H1 (cell line): ENCODE measurements around the gene TMEM258.

Experiments
- CTBP2 ChIP-seq: IDR thresholded peaks from 2 replicates; pipeline ENCODE4 v1.7.0; 2011; ENCODE audit warnings: borderline replicate concordance, mild to moderate bottlenecking, moderate library complexity, mixed read lengths, low read length; ENCODE audit not compliant: insufficient read depth, insufficient read length
- EGR1 ChIP-seq: IDR thresholded peaks from 2 replicates; pipeline ENCODE4 v1.6.1; 2011; ENCODE audit warnings: low read depth, low read length, borderline replicate concordance
- EP300 ChIP-seq, 2 experiments: IDR thresholded peaks; 1 replicate in 1 of 2; 2 replicates in 1 of 2; pipeline ENCODE4 v1.6.1; 2011 to 2012; ENCODE audit warnings: low read depth in 2 of 2, low read length in 2 of 2, mild to moderate bottlenecking in 2 of 2, borderline replicate concordance in 1 of 2, inconsistent platforms in 1 of 2, moderate library complexity in 1 of 2
- EZH2 ChIP-seq: fragments of 200-600 bp; sonication (generic); IDR thresholded peaks from 2 replicates; pipeline ENCODE4 v1.7.1; 2012; ENCODE audit warnings: low read depth, mild to moderate bottlenecking, moderate library complexity, low read length, inconsistent platforms; ENCODE audit not compliant: severe bottlenecking
- HDAC2 ChIP-seq, 2 experiments: fragments of 300-600 bp in 1 of 2; sonication (generic) in 1 of 2; IDR thresholded peaks; 2 replicates each; pipeline ENCODE4 v1.6.1; 2011 to 2012; ENCODE audit warnings: low read depth in 2 of 2, low read length in 2 of 2, mild to moderate bottlenecking in 2 of 2, moderate library complexity in 2 of 2, borderline replicate concordance in 1 of 2, inconsistent platforms in 1 of 2
- RFX5 ChIP-seq: IDR thresholded peaks from 2 replicates; pipeline ENCODE4 v1.6.1; 2011; ENCODE audit warnings: low read depth, low read length, improper control_type of control experiment, borderline replicate concordance
- SP4 ChIP-seq: IDR thresholded peaks from 2 replicates; pipeline ENCODE4 v1.6.1; 2012; ENCODE audit warnings: low read length, inconsistent platforms
- TAF1 ChIP-seq: IDR thresholded peaks from 2 replicates; pipeline ENCODE4 v1.6.1; 2011; ENCODE audit warnings: mild to moderate bottlenecking, low read depth, low read length
- TCF12 ChIP-seq: IDR thresholded peaks from 2 replicates; pipeline ENCODE4 v1.6.1; 2011; ENCODE audit warnings: low read depth, mild to moderate bottlenecking, low read length
- TEAD4 ChIP-seq: IDR thresholded peaks from 2 replicates; pipeline ENCODE4 v1.6.1; 2012; ENCODE audit warnings: low read depth, low read length, inconsistent platforms, mixed read lengths
- TF ChIP-seq, protein P1 (sequence below), 3 experiments: IDR thresholded peaks; 1 replicate in 2 of 3; 2 replicates in 1 of 3; pipeline versions ENCODE4 v1.5.1 to v1.6.1; 2011; ENCODE audit warnings: low read length in 3 of 3, mild to moderate bottlenecking in 3 of 3, inconsistent platforms in 2 of 3, low read depth in 1 of 3, moderate library complexity in 1 of 3; ENCODE audit not compliant: insufficient read depth in 1 of 3; ENCODE audit errors: control extremely low read depth in 1 of 3

DNA sequence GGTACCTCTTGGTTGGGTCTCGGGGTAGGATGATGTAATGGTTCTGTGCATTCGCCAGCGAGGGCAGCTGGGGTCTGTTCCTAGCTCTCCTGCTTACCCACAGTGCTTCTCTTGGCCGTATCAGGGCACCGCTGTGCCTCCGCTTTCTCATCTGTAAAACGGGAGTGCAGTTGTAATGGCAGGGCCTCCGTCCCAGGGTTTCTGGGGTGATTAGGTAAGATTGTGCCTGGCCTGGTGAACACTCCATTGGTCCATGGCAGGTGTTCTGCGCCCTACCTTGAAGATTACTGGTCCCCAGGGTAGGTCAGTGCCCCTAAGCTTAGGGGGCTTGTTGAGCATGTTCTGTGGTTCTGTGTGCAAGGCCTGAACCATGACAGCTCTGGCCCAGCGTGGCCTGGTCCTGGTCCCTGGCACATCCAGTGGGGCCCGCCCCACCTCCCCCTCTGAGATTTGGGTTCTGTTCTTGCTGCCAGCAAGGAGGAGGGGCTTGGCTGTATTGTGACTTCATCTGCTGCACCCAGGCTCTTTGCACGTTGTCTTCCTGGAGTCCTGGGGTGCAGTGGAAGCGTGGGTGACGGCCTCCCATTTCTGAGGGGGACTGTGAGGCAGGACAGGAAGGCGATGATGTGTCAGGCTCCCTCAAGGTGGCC lies 35.1 kb downstream of the TMEM258 start:
- TF ChIP-seq HDAC2 (IDR thresholded peaks at IDR 0.05; ENCODE audit: borderline replicate concordance in 1 of 2, low read depth in 2 of 2, low read length in 2 of 2) (no peak), SP4 (no peak), EZH2 (no peak), RFX5 (no peak), CTBP2 (no peak), TCF12 (no peak), EP300 (IDR thresholded peaks at IDR 0.05; ENCODE audit: borderline replicate concordance in 1 of 2, low read depth in 2 of 2, low read length in 2 of 2) (no peak), TEAD4 (no peak), EGR1 (no peak), TAF1 (no peak)
- TF ChIP-seq, protein P1, sequence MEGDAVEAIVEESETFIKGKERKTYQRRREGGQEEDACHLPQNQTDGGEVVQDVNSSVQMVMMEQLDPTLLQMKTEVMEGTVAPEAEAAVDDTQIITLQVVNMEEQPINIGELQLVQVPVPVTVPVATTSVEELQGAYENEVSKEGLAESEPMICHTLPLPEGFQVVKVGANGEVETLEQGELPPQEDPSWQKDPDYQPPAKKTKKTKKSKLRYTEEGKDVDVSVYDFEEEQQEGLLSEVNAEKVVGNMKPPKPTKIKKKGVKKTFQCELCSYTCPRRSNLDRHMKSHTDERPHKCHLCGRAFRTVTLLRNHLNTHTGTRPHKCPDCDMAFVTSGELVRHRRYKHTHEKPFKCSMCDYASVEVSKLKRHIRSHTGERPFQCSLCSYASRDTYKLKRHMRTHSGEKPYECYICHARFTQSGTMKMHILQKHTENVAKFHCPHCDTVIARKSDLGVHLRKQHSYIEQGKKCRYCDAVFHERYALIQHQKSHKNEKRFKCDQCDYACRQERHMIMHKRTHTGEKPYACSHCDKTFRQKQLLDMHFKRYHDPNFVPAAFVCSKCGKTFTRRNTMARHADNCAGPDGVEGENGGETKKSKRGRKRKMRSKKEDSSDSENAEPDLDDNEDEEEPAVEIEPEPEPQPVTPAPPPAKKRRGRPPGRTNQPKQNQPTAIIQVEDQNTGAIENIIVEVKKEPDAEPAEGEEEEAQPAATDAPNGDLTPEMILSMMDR (IDR thresholded peaks at IDR 0.05; ENCODE audit: control extremely low read depth in 1 of 3, insufficient read depth in 1 of 3, low read depth in 1 of 3, low read length in 3 of 3) = no peak
